Peyer's patch (tissue), 4 donors: ENCODE data around the gene ERC1.

Source experiments
- POLR2A ChIP-seq, 2 donors: fragments of 450-650 bp; IDR thresholded peaks; one replicate each; pipeline ENCODE4 v1.5.1; 2017; ENCODE audit warnings: antibody characterized with exemption in 2 of 2, mild to moderate bottlenecking in 2 of 2, moderate library complexity in 2 of 2
- TF ChIP-seq, protein P1 (sequence below), 6 experiments: fragments of 450-650 bp in 4 of 6; fragments of 200-600 bp in 2 of 6; sonication (generic) in 1 of 6; IDR thresholded peaks; one replicate each; pipeline ENCODE4 v1.5.1; 2017 to 2019; ENCODE audit warnings: antibody characterized with exemption in 6 of 6, mild to moderate bottlenecking in 3 of 6, moderate library complexity in 1 of 6

DNA sequence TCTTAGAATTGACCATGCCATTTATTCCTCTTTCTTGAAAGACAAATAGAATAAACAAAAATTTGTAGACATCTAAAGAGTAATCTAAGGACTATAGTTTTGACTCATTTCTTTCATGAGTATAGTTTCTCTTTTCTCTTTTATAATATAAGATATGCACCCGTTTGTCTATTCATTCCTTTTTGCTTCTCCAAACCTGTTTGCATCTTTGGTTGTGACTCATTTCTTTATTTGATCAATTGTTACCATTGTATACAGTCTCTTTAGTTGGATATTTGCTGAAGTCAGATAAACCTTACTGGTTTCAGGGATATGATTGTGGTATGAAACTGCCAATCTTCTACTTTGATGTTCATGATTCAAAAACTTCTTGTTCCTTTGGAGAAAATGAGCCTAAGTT, 334.6 kb downstream of the ERC1 start:
- TF ChIP-seq, protein P1, sequence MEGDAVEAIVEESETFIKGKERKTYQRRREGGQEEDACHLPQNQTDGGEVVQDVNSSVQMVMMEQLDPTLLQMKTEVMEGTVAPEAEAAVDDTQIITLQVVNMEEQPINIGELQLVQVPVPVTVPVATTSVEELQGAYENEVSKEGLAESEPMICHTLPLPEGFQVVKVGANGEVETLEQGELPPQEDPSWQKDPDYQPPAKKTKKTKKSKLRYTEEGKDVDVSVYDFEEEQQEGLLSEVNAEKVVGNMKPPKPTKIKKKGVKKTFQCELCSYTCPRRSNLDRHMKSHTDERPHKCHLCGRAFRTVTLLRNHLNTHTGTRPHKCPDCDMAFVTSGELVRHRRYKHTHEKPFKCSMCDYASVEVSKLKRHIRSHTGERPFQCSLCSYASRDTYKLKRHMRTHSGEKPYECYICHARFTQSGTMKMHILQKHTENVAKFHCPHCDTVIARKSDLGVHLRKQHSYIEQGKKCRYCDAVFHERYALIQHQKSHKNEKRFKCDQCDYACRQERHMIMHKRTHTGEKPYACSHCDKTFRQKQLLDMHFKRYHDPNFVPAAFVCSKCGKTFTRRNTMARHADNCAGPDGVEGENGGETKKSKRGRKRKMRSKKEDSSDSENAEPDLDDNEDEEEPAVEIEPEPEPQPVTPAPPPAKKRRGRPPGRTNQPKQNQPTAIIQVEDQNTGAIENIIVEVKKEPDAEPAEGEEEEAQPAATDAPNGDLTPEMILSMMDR (IDR thresholded peaks at IDR 0.05) = no peak
- no peak for TF ChIP-seq POLR2A (IDR thresholded peaks at IDR 0.05)
